ENCODE measurements around the gene TTC21A. TPM values are rescaled to one million over a fixed set of nuclear protein-coding genes. Genes with fewer than 3 reads are reported as not detected.

TTC21A gene
- total and polyA plus RNA-seq, 7 donors = 0.52 to 1.2 (median 0.92) TPM

GRCh38 chr3:39124876-39125840 lies 17.7 kb downstream of the TTC21A start:
- DNase-seq = no peak
- peak; percentile 35 for TF ChIP-seq CTCF (IDR thresholded peaks at IDR 0.05)
- ATAC-seq = peak; percentile 27 to 72 (median 50)
- H3K27me3 ChIP-seq (ENCODE audit: insufficient read depth in 3 of 3, low read length in 2 of 3) = no peaks in the 10 kb centered on the region
- peaks cover 5% of the 10 kb centered on the region for H3K4me1 ChIP-seq
- H3K9me3 ChIP-seq = no peaks in the 10 kb centered on the region
- 65 to 71% (median 65%) methylated on average over 5 of the region's 5 CpGs for WGBS, 3 donors
- no peaks in the 10 kb centered on the region for H3K36me3 ChIP-seq (ENCODE audit: insufficient read depth in 1 of 2, low read depth in 1 of 2)
- intact Hi-C loops (cut with DNase I) = loop anchor here (1.0 to 5.0 kb wide), 3 partner anchors 82 to 165 kb away; no protein-coding TSS in a partner anchor
- no peak overlapping the region for H3K4me3 ChIP-seq
- no peak overlapping the region for H3K27ac ChIP-seq

GRCh38 chr3:39125841-39126500 lies 18.5 kb downstream of the TTC21A start:
- no peak for TF ChIP-seq CTCF (IDR thresholded peaks at IDR 0.05)
- ATAC-seq = peak in 2 of 4 donors; percentile 5 to 22

GRCh38 chr3:39126532-39127071 lies 19.1 kb downstream of the TTC21A start:
- Histone ChIP-seq H3K9me3 (no peaks in the 10 kb centered on the region), H3K27me3 (ENCODE audit: insufficient read depth in 3 of 3, low read length in 2 of 3) (no peaks in the 10 kb centered on the region), H3K36me3 (ENCODE audit: insufficient read depth in 1 of 2, low read depth in 1 of 2) (no peaks in the 10 kb centered on the region), H3K27ac (no peak overlapping the region), H3K4me3 (no peak overlapping the region), H3K4me1 (peaks cover 5% of the 10 kb centered on the region)
- peak; percentile 69 to 93 (median 84) for ATAC-seq
- WGBS, 3 donors = 51 to 54% (median 53%) methylated on average over 6 of the region's 6 CpGs
- peak; percentile 57 for TF ChIP-seq CTCF (IDR thresholded peaks at IDR 0.05)
- no peak for DNase-seq
- intact Hi-C loops (cut with DNase I) = loop anchor here (5.0 kb wide), 2 partner anchors 81 to 161 kb away; no protein-coding TSS in a partner anchor

More at GRCh38 chr3:39125841-39126500, 18.5 kb downstream of the TTC21A start:
- WGBS, 3 donors = 67 to 72% (median 71%) methylated on average over 12 of the region's 12 CpGs
- H3K4me1 ChIP-seq = peaks cover 5% of the 10 kb centered on the region
- intact Hi-C loops (cut with DNase I) = loop anchor here (1.0 to 5.0 kb wide), 3 partner anchors 81 to 164 kb away; no protein-coding TSS in a partner anchor
- no peaks in the 10 kb centered on the region for H3K9me3 ChIP-seq
- no peaks in the 10 kb centered on the region for H3K27me3 ChIP-seq (ENCODE audit: insufficient read depth in 3 of 3, low read length in 2 of 3)
- no peaks in the 10 kb centered on the region for H3K36me3 ChIP-seq (ENCODE audit: insufficient read depth in 1 of 2, low read depth in 1 of 2)
- H3K27ac ChIP-seq = no peak overlapping the region
- H3K4me3 ChIP-seq = no peak overlapping the region
- no peak for DNase-seq

GRCh38 chr3:39127269-39127907 lies 19.9 kb downstream of the TTC21A start:
- H3K27ac ChIP-seq = no peak overlapping the region
- H3K36me3 ChIP-seq (ENCODE audit: insufficient read depth in 1 of 2, low read depth in 1 of 2) = no peaks in the 10 kb centered on the region
- TF ChIP-seq CTCF (IDR thresholded peaks at IDR 0.05) = no peak
- WGBS, 3 donors = 76 to 84% (median 79%) methylated on average over 7 of the region's 7 CpGs
- H3K4me3 ChIP-seq = no peak overlapping the region
- ATAC-seq = no peak
- DNase-seq = no peak
- H3K4me1 ChIP-seq = peaks cover 5% of the 10 kb centered on the region
- no peaks in the 10 kb centered on the region for H3K9me3 ChIP-seq
- no peaks in the 10 kb centered on the region for H3K27me3 ChIP-seq (ENCODE audit: insufficient read depth in 3 of 3, low read length in 2 of 3)
- intact Hi-C loops (cut with DNase I) = loop anchor here (5.0 kb wide), 2 partner anchors 80 to 160 kb away; no protein-coding TSS in a partner anchor

Measured in psoas muscle (tissue), 8 donors.